ENCODE measurements around the gene NHSL2. TPM values are rescaled to one million over a fixed set of nuclear protein-coding genes. Genes with fewer than 3 reads are reported as not detected.
A peak's percentile ranks its signal among the peaks of the same experiment; 100 is the strongest.

NHSL2 gene
- total RNA-seq, 1 donor from 2014 or later, result 1.3 TPM

GRCh38 chrX:72016881-72017783 is 106.5 kb downstream of the NHSL2 start:
- no peak for DNase-seq (ENCODE audit: low spot score)
- ATAC-seq, result no peak

- peak; percentile 99 for ATAC-seq
- peak; percentile 73 for DNase-seq (ENCODE audit: low spot score)
Measured at GRCh38 chrX:72018277-72019112, 107.8 kb downstream of the NHSL2 start.

GRCh38 chrX:72019487-72019886 is 108.8 kb downstream of the NHSL2 start:
- ATAC-seq (no peak), DNase-seq (ENCODE audit: low spot score) (no peak)

GRCh38 chrX:72020204-72020603 is 109.6 kb downstream of the NHSL2 start:
- ATAC-seq (no peak), DNase-seq (ENCODE audit: low spot score) (no peak)

- DNase-seq (ENCODE audit: low spot score), result no peak
- no peak for ATAC-seq
Measured at GRCh38 chrX:72020788-72021187, 110.1 kb downstream of the NHSL2 start.

- ATAC-seq (no peak), DNase-seq (ENCODE audit: low spot score) (no peak)
Measured at GRCh38 chrX:72021975-72022374, 111.3 kb downstream of the NHSL2 start.

- no peak for ATAC-seq
- DNase-seq (ENCODE audit: low spot score), result no peak
Measured at GRCh38 chrX:72023071-72023470, 112.4 kb downstream of the NHSL2 start.

- DNase-seq (ENCODE audit: low spot score), result no peak
- ATAC-seq, result no peak
Measured at GRCh38 chrX:72025236-72025770, 114.7 kb downstream of the NHSL2 start.

GRCh38 chrX:72026341-72027023 is 115.8 kb downstream of the NHSL2 start:
- no peak for DNase-seq (ENCODE audit: low spot score)
- ATAC-seq, result no peak

- DNase-seq (ENCODE audit: low spot score), result no peak
- ATAC-seq, result no peak
Measured at GRCh38 chrX:72027024-72027913, 116.6 kb downstream of the NHSL2 start.

GRCh38 chrX:72027914-72028307 is 117.3 kb downstream of the NHSL2 start:
- no peak for DNase-seq (ENCODE audit: low spot score)
- ATAC-seq, result no peak

GRCh38 chrX:72028701-72029470 is 118.2 kb downstream of the NHSL2 start:
- peak; percentile 55 for ATAC-seq
- DNase-seq (ENCODE audit: low spot score), result peak; percentile 49

- peak; percentile 74 for DNase-seq (ENCODE audit: low spot score)
- peak; percentile 86 for ATAC-seq
Measured at GRCh38 chrX:72029483-72030411, 119.1 kb downstream of the NHSL2 start.

GRCh38 chrX:72030431-72030830 is 119.8 kb downstream of the NHSL2 start:
- DNase-seq (ENCODE audit: low spot score) (peak; percentile 48), ATAC-seq (peak; percentile 72)

GRCh38 chrX:72031118-72031517 is 120.5 kb downstream of the NHSL2 start:
- ATAC-seq (no peak), DNase-seq (ENCODE audit: low spot score) (no peak)

GRCh38 chrX:72031634-72032033 is 121.0 kb downstream of the NHSL2 start:
- no peak for DNase-seq (ENCODE audit: low spot score)

GRCh38 chrX:72037601-72038000 is 127.0 kb downstream of the NHSL2 start:
- DNase-seq (ENCODE audit: low spot score), result no peak
- no peak for ATAC-seq

More at GRCh38 chrX:72031634-72032033, 121.0 kb downstream of the NHSL2 start:
- no peak for ATAC-seq

- ATAC-seq, result no peak
- DNase-seq (ENCODE audit: low spot score), result no peak
Measured at GRCh38 chrX:72038016-72038415, 127.4 kb downstream of the NHSL2 start.
